AG09309 (cell line): ENCODE results near the gene BIN2.
"Not testable (repeated sequence)": the region's sequence is repeated elsewhere in the genome, so short reads cannot be mapped to it uniquely, and the experiment has no call there.

ENCODE experiments used
- DNase-seq: peaks from one replicate; pipeline ENCODE4 v3.0.0-alpha.2; 2010; ENCODE audit warnings: low read depth
- H3K4me3 ChIP-seq: 2 replicates; pipeline ENCODE4 v1.5.1; 2011; ENCODE audit warnings: mild to moderate bottlenecking, low read depth, low read length, moderate library complexity; ENCODE audit not compliant: control insufficient read depth
- TF ChIP-seq, protein P1 (sequence below): IDR thresholded peaks from 2 replicates; pipeline ENCODE4 v1.5.1; 2011; ENCODE audit warnings: mild to moderate bottlenecking, low read depth, low read length, inconsistent platforms; ENCODE audit not compliant: insufficient read depth, control insufficient read depth; ENCODE audit errors: missing control alignments

BIN2 gene

DNA sequence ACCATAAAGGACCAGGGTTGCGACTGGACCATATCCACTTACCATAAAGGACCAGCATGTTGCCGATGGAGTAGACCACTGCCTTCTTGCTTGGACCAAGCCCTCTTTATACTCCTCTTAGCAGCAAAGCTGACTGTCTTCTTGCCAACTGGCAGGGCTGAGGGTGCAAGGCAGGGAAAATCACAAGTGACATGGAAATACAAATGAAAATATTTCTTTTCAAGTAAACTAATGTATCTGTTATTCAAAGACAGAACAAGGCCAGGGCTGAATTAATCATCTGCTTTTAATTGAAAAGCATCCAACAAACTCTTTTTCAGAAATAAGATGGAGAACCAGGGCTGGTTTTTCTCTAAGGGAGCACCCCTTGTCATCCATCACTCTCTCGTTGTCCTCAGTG lies 22.6 kb upstream of the BIN2 start, which contains the start of gene CELA1:
Gene CELA1 (minus strand): TSS at position 99 of the 400 bp plus-strand sequence. CDS start 41 bp downstream, at position 58.
- TF ChIP-seq, protein P1, sequence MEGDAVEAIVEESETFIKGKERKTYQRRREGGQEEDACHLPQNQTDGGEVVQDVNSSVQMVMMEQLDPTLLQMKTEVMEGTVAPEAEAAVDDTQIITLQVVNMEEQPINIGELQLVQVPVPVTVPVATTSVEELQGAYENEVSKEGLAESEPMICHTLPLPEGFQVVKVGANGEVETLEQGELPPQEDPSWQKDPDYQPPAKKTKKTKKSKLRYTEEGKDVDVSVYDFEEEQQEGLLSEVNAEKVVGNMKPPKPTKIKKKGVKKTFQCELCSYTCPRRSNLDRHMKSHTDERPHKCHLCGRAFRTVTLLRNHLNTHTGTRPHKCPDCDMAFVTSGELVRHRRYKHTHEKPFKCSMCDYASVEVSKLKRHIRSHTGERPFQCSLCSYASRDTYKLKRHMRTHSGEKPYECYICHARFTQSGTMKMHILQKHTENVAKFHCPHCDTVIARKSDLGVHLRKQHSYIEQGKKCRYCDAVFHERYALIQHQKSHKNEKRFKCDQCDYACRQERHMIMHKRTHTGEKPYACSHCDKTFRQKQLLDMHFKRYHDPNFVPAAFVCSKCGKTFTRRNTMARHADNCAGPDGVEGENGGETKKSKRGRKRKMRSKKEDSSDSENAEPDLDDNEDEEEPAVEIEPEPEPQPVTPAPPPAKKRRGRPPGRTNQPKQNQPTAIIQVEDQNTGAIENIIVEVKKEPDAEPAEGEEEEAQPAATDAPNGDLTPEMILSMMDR = no peak
- no peak within 1 kb of the TSS for H3K4me3 ChIP-seq
- no peak for DNase-seq

DNA sequence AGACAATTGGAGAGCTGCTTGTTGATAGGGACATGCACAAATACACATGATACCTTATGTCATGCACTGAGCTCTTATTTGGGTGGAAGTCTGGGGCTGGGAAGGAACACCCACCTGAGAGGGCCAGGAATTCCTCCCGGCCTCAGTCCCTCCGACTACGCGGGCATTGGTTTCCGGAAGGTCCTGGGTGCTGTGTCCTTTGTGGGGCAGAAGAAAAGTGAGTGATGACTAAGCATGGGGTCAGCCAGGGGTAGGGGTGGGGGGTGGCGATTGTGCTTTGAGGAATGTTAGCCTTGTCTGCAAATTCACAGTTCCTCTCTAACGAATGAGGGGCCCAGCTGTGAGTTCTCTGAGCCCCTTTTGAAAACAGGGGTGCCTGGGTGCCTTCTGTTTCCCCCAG lies 21.7 kb upstream of the BIN2 start:
- no peak for DNase-seq
- TF ChIP-seq, protein P1 = no peak

DNA sequence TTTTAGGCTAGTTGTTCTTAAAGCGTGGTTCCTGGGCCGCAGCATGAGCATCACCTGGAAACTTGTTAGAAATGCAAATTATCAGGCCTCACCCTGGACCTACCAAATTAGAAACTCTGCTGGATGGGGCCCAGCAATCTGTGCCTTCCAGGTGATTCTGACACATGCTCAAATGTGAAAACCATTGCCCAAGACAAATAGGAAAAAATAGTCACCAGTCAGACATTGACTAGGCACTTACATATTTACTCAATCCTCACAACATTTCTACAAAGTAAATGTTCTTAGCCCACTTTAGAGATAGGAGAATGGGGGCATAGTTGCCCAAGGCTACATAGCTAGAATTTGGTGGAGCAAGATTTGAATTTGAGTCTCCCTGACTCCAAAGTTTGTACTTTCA lies 19.2 kb upstream of the BIN2 start:
- DNase-seq = no peak
- H3K4me3 ChIP-seq = no peak overlapping the region
- TF ChIP-seq, protein P1 = no peak

More for the DNA sequence above, 21.7 kb upstream of the BIN2 start:
- no peak overlapping the region for H3K4me3 ChIP-seq

DNA sequence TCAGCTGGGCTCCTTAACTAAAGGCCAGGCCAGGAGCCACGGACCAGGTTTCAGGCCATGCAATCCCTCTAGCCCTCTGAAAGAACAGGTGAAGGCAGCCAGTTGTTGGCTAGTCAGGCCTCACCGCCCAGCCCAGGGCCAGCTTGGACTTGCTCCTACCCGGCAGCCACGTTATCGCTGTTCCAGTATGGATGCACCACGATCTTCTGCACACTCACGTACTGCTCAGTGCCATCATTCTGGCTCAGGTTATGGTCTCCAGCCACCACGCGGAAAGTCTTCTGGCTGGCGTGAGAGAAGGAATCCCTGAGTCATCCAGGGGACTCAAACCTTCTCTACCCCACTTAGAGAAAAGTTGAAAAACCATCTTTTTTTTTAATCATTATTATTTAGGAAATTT lies 18.4 kb upstream of the BIN2 start:
- DNase-seq = no peak
- H3K4me3 ChIP-seq = no peak overlapping the region
- TF ChIP-seq, protein P1 = no peak

GRCh38 chr12:51341251-51342007 lies 17.5 kb upstream of the BIN2 start:
- peak; percentile 20 for DNase-seq
- TF ChIP-seq, protein P1 = peak; percentile 96
- peak overlapping the region; percentile 27 for H3K4me3 ChIP-seq

DNA sequence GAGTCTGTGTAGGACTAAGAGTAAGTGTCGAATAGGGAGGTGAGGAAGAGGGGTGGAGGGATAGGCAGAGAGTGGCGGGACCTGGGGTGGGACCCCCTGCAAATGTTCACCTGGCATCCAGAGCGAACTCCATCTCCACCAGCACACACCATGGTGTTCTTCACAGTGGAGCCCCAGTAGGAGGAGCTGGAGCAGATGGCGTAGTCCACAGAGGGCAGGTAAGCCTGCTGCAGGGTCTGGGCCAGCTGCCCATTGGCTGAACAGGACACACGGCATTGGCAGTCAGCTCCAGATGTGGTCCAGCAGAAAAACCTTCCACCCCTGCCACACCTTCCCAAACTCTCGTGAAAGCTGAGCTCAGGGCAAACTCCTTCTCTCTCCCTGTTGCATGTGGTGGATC lies 15.8 kb upstream of the BIN2 start:
- H3K4me3 ChIP-seq = no peak overlapping the region
- TF ChIP-seq, protein P1 = no peak
- no peak for DNase-seq

DNA sequence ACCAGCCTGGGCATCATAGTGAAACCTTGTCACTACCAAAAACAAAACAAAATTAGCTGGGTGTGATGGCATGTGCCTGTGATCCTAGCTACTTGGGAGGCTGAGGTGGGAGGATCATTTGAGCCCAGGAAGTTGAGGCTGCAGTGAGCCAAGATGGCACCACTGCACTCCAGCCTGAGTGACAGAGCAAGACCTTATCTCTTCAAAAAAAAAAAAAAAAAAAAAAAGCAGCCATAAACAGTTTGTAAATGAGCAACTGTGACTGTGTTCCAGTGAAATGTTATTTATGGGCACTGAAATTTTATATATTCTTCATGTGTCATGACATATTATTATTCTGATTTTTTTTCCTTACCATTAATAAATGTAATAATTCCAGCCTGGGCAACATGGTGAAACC lies 13.4 kb upstream of the BIN2 start:
- H3K4me3 ChIP-seq, DNase-seq: not testable (repeated sequence)
